HG02870 (cell line): ENCODE measurements around the gene UBL4B.
A peak's percentile ranks its signal among the peaks of the same experiment; 100 is the strongest.

Source experiments
- ATAC-seq: cut with Tn5 transposase; IDR thresholded peaks from one replicate; pipeline ENCODE4 v1.9.1; 2021; ENCODE audit warnings: mild to moderate bottlenecking, moderate library complexity; ENCODE audit not compliant: unreplicated experiment

Gene UBL4B

GRCh38 chr1:110084227-110085078, 27.8 kb upstream of the UBL4B start:
- ATAC-seq, result no peak

- no peak for ATAC-seq
These were observed 26.6 kb upstream of the UBL4B start for GRCh38 chr1:110085671-110086070.

- no peak for ATAC-seq
These were observed 25.3 kb upstream of the UBL4B start for GRCh38 chr1:110086961-110087360.

GRCh38 chr1:110087812-110088738, 24.2 kb upstream of the UBL4B start:
- ATAC-seq, result peak; percentile 68

GRCh38 chr1:110088739-110089316, 23.4 kb upstream of the UBL4B start:
- no peak for ATAC-seq

- no peak for ATAC-seq
These were observed 22.5 kb upstream of the UBL4B start for GRCh38 chr1:110089561-110090275.

- no peak for ATAC-seq
These were observed 20.9 kb upstream of the UBL4B start for GRCh38 chr1:110091381-110091780.

GRCh38 chr1:110091791-110092190, 20.5 kb upstream of the UBL4B start:
- no peak for ATAC-seq

GRCh38 chr1:110092991-110093390, 19.3 kb upstream of the UBL4B start:
- no peak for ATAC-seq

- no peak for ATAC-seq
These were observed 17.1 kb upstream of the UBL4B start for GRCh38 chr1:110094931-110095654.

- no peak for ATAC-seq
These were observed 14.6 kb upstream of the UBL4B start for GRCh38 chr1:110097507-110098221.

GRCh38 chr1:110098222-110099026, 13.8 kb upstream of the UBL4B start:
- no peak for ATAC-seq

GRCh38 chr1:110100335-110100734, 11.9 kb upstream of the UBL4B start:
- no peak for ATAC-seq

- ATAC-seq, result no peak
These were observed 10.2 kb upstream of the UBL4B start for GRCh38 chr1:110102081-110102480.

- ATAC-seq, result peak; percentile 57
These were observed 6.0 kb upstream of the UBL4B start for GRCh38 chr1:110106013-110106941.

GRCh38 chr1:110107867-110108469, 4.3 kb upstream of the UBL4B start:
- ATAC-seq, result no peak

- no peak for ATAC-seq
These were observed 1.2 kb upstream of the UBL4B start for GRCh38 chr1:110111081-110111480.
